ENCODE results near the gene PRSS21. TPM values are rescaled to one million over a fixed set of nuclear protein-coding genes. Genes with fewer than 3 reads are reported as not detected.

Gene PRSS21
- total RNA-seq, 2 experiments from 2014 or later, result not detected

DNA sequence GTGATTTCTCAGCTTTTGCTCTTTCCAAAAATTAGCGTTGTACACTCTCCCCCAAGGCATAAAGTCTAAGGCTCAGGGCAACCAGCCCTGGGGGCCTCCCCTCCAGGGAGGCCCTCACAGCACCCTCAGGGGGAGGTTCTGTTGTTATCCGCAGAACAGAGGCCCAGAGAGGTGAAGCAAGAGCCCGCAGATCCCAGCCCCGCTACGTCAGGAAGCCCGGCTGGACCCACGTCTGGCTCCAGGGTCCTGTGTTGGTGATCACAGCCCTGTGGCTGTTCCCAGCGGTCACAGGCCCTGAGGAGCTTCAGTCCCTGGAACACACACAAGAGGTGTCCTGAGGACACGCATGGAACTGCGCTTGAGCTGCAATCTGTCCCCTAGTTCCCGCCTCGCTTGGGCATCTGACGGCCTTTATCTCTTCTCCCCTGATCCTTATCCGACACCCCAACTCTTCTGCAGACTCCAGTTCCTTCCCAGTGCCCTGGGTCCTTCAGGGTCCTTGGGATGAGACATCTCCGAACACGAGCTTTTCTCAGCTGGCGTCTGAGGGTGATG, 11.9 kb downstream of the PRSS21 start:
- TF ChIP-seq CTCF (IDR thresholded peaks at IDR 0.05), result no peak
- Mint-ChIP-seq H3K4me3 (no peak overlapping the region), H3K27me3 (peaks cover 9% of the 10 kb centered on the region), H3K4me1 (ENCODE audit: low read depth) (no peaks in the 10 kb centered on the region), H3K36me3 (ENCODE audit: low read depth) (no peaks in the 10 kb centered on the region), H3K9me3 (no peaks in the 10 kb centered on the region), H3K27ac (no peak overlapping the region)
- intact Hi-C loops (cut with DNase I, micrococcal nuclease), result no loop called here
- POLR2A ChIA-PET, result no interaction called here
- H3K9me3 ChIP-seq (ENCODE audit: control insufficient read depth in 1 of 2, insufficient read depth in 1 of 2, low read length in 2 of 2), result peaks cover 0 to 16% of the 10 kb centered on the region in 2 experiments
- H3K27me3 ChIP-seq (ENCODE audit: control insufficient read depth in 1 of 2, insufficient read depth in 2 of 2, low read length in 2 of 2), result peaks cover 0 to 3% of the 10 kb centered on the region in 2 experiments
- DNase-seq (no peak), ATAC-seq (ENCODE audit: poor library complexity) (no peak)
- H3K4me3 ChIP-seq (ENCODE audit: low read length), result no peak overlapping the region
- H3K27ac ChIP-seq (ENCODE audit: low read depth in 1 of 2, low read length in 2 of 2), result no peak overlapping the region
- peaks cover 9% of the 10 kb centered on the region for H3K4me1 ChIP-seq (ENCODE audit: insufficient read depth, low read length)
- no peaks in the 10 kb centered on the region for H3K36me3 ChIP-seq (ENCODE audit: insufficient read depth, low read length)
- CTCF ChIA-PET, result no interaction called here

- ATAC-seq (ENCODE audit: poor library complexity), result no peak
- H3K27me3 Mint-ChIP-seq, result peaks cover 9% of the 10 kb centered on the region
- H3K36me3 Mint-ChIP-seq (ENCODE audit: low read depth), result no peaks in the 10 kb centered on the region
- H3K9me3 Mint-ChIP-seq, result no peaks in the 10 kb centered on the region
- no peaks in the 10 kb centered on the region for H3K4me1 Mint-ChIP-seq (ENCODE audit: low read depth)
- peaks cover 9% of the 10 kb centered on the region for H3K4me1 ChIP-seq (ENCODE audit: insufficient read depth, low read length)
- no peak for TF ChIP-seq CTCF (IDR thresholded peaks at IDR 0.05)
- ChIA-PET CTCF (no interaction called here), POLR2A (no interaction called here)
- no peak within 1 kb of the TSS for H3K27ac Mint-ChIP-seq
- no peak within 1 kb of the TSS for H3K27ac ChIP-seq (ENCODE audit: low read depth in 1 of 2, low read length in 2 of 2)
- intact Hi-C loops (cut with DNase I, micrococcal nuclease), result no loop called here
- no peak within 1 kb of the TSS for H3K4me3 ChIP-seq (ENCODE audit: low read length)
- DNase-seq, result no peak
- H3K9me3 ChIP-seq (ENCODE audit: control insufficient read depth in 1 of 2, insufficient read depth in 1 of 2, low read length in 2 of 2), result peaks cover 0 to 16% of the 10 kb centered on the region in 2 experiments
- no peaks in the 10 kb centered on the region for H3K36me3 ChIP-seq (ENCODE audit: insufficient read depth, low read length)
- H3K4me3 Mint-ChIP-seq, result no peak within 1 kb of the TSS
- peaks cover 0 to 3% of the 10 kb centered on the region in 2 experiments for H3K27me3 ChIP-seq (ENCODE audit: control insufficient read depth in 1 of 2, insufficient read depth in 2 of 2, low read length in 2 of 2)
Observed at GRCh38 chr16:2829501-2830354, 12.7 kb downstream of the PRSS21 start, which contains the start of gene ZG16B. Gene ZG16B (plus strand): TSS chr16:2830303. CDS start chr16:2830442, 139 bp downstream.

GRCh38 chr16:2830355-2830695, 13.3 kb downstream of the PRSS21 start:
- peaks cover 9% of the 10 kb centered on the region for H3K27me3 Mint-ChIP-seq
- no peak for ATAC-seq (ENCODE audit: poor library complexity)
- no peaks in the 10 kb centered on the region for H3K9me3 Mint-ChIP-seq
- Histone ChIP-seq H3K36me3 (ENCODE audit: insufficient read depth, low read length) (no peaks in the 10 kb centered on the region), H3K27me3 (ENCODE audit: control insufficient read depth in 1 of 2, insufficient read depth in 2 of 2, low read length in 2 of 2) (peaks cover 0 to 3% of the 10 kb centered on the region in 2 experiments), H3K4me1 (ENCODE audit: insufficient read depth, low read length) (peaks cover 9% of the 10 kb centered on the region), H3K9me3 (ENCODE audit: control insufficient read depth in 1 of 2, insufficient read depth in 1 of 2, low read length in 2 of 2) (peaks cover 0 to 16% of the 10 kb centered on the region in 2 experiments), H3K4me3 (ENCODE audit: low read length) (no peak overlapping the region), H3K27ac (ENCODE audit: low read depth in 1 of 2, low read length in 2 of 2) (no peak overlapping the region)
- TF ChIP-seq CTCF (IDR thresholded peaks at IDR 0.05), result no peak
- DNase-seq, result no peak
- ChIA-PET POLR2A (no interaction called here), CTCF (no interaction called here)
- no peaks in the 10 kb centered on the region for H3K36me3 Mint-ChIP-seq (ENCODE audit: low read depth)
- no peak overlapping the region for H3K27ac Mint-ChIP-seq
- intact Hi-C loops (cut with DNase I, micrococcal nuclease), result no loop called here
- H3K4me3 Mint-ChIP-seq, result no peak overlapping the region
- H3K4me1 Mint-ChIP-seq (ENCODE audit: low read depth), result no peaks in the 10 kb centered on the region
